ENCODE results near the gene KLK4. TPM values are rescaled to one million over a fixed set of nuclear protein-coding genes. Genes with fewer than 3 reads are reported as not detected.

Gene KLK4
- total RNA-seq, 4 donors from 2014 or later = 0.83 to 1.6 TPM; not detected in 2

DNA sequence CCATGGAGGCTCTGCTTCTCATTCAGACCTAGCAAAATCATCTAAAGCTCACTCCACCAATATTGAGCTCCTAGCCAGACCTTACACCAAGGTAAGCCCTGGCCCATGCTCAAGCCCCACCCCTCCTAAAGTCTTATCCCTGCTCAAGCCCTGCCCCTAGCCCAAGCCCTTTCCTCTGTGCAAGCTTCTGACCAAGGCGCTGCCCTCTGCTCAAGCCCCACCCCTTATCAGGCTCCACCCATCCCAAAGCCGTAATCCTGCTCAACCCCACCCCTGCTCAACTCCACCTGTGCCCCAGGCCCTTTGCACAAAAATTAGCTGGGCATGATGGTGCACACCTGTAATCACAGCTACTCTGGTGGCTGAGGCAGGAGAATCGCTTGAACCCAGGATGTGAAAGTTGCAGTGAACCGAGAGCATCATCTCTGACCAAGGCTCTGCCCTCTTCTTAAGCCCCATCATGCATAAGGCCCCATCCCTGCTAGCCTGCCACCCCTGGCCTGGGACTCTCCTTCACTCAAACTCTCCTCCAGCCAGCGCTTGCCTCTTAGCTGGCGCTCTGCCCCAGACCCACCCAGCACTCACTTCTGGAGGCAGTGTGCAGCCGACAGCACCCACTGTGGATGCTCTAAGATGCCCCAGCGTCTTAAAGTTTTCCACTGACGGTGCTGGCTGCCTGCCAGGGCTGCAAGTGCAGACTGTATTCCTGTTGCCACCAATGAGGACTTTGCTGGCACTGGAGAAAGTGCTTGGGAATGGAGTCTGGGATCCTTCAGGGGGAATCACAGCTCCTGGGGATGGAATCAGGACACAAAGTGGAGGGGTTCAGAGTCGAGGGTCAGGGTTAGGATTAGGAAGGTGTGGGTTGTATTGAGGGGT lies 16.5 kb downstream of the KLK4 start:
- no peak for DNase-seq (ENCODE audit: low spot score in 2 of 2)
- Histone ChIP-seq H3K4me3 (no peak overlapping the region), H3K36me3 (no peaks in the 10 kb centered on the region), H3K4me1 (no peaks in the 10 kb centered on the region), H3K27ac (no peak overlapping the region), H3K9me3 (no peaks in the 10 kb centered on the region), H3K27me3 (peaks cover 7% of the 10 kb centered on the region)
- TF ChIP-seq, protein P1, sequence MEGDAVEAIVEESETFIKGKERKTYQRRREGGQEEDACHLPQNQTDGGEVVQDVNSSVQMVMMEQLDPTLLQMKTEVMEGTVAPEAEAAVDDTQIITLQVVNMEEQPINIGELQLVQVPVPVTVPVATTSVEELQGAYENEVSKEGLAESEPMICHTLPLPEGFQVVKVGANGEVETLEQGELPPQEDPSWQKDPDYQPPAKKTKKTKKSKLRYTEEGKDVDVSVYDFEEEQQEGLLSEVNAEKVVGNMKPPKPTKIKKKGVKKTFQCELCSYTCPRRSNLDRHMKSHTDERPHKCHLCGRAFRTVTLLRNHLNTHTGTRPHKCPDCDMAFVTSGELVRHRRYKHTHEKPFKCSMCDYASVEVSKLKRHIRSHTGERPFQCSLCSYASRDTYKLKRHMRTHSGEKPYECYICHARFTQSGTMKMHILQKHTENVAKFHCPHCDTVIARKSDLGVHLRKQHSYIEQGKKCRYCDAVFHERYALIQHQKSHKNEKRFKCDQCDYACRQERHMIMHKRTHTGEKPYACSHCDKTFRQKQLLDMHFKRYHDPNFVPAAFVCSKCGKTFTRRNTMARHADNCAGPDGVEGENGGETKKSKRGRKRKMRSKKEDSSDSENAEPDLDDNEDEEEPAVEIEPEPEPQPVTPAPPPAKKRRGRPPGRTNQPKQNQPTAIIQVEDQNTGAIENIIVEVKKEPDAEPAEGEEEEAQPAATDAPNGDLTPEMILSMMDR (IDR thresholded peaks at IDR 0.05) = no peak
- no peak for TF ChIP-seq EP300 (IDR thresholded peaks at IDR 0.05)
- TF ChIP-seq POLR2A (IDR thresholded peaks at IDR 0.05) = no peak
- no peak for TF ChIP-seq POLR2AphosphoS5 (IDR thresholded peaks at IDR 0.05)
- WGBS = 61% methylated on average over 10 of the region's 10 CpGs

DNA sequence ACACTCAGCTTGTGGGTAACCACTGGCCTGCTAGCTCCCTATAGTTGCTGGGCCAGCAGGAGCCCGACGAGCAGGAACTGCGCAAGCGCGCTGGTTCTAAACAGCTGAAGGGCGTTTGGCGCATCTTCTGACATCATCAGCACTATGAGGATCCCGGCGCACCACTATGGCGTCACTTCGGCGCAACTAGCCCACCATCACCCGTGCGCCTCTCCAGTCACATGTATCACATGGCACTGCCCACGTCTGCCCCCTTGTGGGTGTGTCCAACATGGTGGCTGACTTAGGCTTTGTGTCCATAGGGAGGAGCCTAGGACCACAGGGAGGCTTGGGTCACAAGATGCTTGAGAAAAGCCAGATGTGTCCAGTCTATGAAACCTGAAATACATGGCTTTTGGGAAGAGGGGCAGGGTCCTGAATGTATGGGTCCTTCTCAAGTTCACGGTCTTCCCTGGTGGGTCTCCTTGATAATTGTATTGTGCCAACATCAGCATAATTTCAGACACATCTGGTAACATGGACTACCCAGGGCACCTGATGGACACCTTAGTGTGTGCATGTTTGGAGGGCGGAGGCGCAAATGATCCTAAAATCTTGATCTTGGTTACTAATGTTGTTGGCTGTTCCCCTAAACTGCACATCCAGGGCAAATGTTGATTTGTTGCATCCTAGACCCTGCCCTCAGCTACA lies 18.0 kb downstream of the KLK4 start:
- WGBS = 97% methylated on average over 17 of the region's 18 CpGs
- Histone ChIP-seq H3K27ac (no peak overlapping the region), H3K4me1 (no peaks in the 10 kb centered on the region), H3K4me3 (no peak overlapping the region), H3K36me3 (no peaks in the 10 kb centered on the region), H3K9me3 (no peaks in the 10 kb centered on the region), H3K27me3 (peaks cover 15% of the 10 kb centered on the region)
- DNase-seq (ENCODE audit: low spot score in 2 of 2) = no peak
- no peak for TF ChIP-seq POLR2A (IDR thresholded peaks at IDR 0.05)
- TF ChIP-seq EP300 (IDR thresholded peaks at IDR 0.05) = no peak
- TF ChIP-seq, protein P1 (IDR thresholded peaks at IDR 0.05) = no peak
- no peak for TF ChIP-seq POLR2AphosphoS5 (IDR thresholded peaks at IDR 0.05)

DNA sequence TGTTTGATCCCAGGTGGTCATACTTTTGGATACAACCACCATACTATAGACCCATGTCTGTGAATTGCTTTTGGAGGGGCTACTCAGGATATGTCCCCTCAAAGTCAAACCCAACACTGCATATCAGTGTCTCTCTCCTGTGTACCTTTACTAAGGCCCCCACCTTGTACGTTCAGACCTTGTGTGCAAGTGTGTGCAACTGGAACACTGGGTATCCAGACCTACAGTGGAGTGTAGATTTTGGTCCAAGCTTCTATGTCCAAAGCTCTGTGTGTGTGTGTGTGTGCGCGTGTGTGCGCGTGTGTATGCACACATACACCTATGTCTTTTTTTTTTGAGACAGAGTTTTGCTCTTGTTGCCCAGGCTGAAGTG lies 20.0 kb downstream of the KLK4 start:
- DNase-seq (ENCODE audit: low spot score in 2 of 2) = no peak
- 94% methylated on average over 5 of the region's 5 CpGs for WGBS
- no peak overlapping the region for H3K27ac ChIP-seq

DNA sequence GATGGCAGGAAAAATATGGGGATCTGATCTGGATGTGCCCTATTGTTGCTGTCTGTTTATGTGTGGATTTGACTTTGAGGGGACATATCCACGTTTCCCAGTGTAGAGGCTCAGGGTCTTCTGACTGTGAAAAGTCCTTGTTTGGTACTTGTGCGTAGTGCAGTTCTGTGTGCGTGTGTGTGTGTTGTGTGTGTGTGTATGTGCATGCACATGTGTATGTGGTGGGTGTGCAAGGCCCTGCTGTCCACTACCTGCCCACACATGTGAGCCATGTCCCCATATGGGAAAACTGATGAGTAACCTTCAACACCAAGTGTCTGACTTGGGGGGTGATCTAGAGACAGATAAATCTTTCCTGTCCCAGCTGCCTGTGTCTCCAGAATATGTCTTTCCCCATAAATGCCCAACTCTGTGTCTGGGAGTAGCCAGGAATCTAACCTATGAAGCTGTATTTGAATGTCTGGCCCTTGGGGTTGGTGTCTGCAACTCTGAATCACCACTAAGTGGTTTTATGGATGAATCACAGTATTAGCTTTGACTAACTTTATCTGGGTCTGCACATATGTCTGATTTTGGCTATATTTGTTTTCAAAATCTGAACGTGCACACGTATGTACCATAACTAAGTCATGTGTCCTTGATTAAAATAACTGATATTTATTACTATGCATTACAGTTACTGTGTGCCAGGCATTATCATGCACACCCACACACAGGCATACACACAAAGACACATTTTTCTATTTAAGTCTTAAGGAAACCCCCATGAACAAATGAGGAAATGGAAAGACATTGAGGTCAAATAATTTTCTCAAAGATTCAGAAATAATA lies 20.6 kb downstream of the KLK4 start:
- H3K4me3 ChIP-seq = no peak overlapping the region
- WGBS = 49% methylated on average over 5 of the region's 5 CpGs
- no peak overlapping the region for H3K27ac ChIP-seq
- H3K36me3 ChIP-seq = no peaks in the 10 kb centered on the region
- no peaks in the 10 kb centered on the region for H3K9me3 ChIP-seq
- peaks cover 20% of the 10 kb centered on the region for H3K27me3 ChIP-seq
- TF ChIP-seq POLR2AphosphoS5 (IDR thresholded peaks at IDR 0.05) (no peak), POLR2A (IDR thresholded peaks at IDR 0.05) (no peak), EP300 (IDR thresholded peaks at IDR 0.05) (no peak)
- TF ChIP-seq, protein P1 (IDR thresholded peaks at IDR 0.05) = no peak
- H3K4me1 ChIP-seq = no peaks in the 10 kb centered on the region
- DNase-seq (ENCODE audit: low spot score in 2 of 2) = no peak

More for the DNA sequence above, 20.0 kb downstream of the KLK4 start:
- Histone ChIP-seq H3K4me1 (no peaks in the 10 kb centered on the region), H3K4me3 (no peak overlapping the region), H3K36me3 (no peaks in the 10 kb centered on the region), H3K9me3 (no peaks in the 10 kb centered on the region), H3K27me3 (peaks cover 20% of the 10 kb centered on the region)
- TF ChIP-seq EP300 (IDR thresholded peaks at IDR 0.05) (no peak), POLR2A (IDR thresholded peaks at IDR 0.05) (no peak)
- TF ChIP-seq, protein P1 (IDR thresholded peaks at IDR 0.05) = no peak
